ENCODE data around the gene NUP188.

- no peak for TF ChIP-seq PATZ1 (CRISPR knock-in tag; IDR thresholded peaks at IDR 0.05; ENCODE audit: borderline replicate concordance)
- TF ChIP-seq TOX (CRISPR knock-in tag; IDR thresholded peaks at IDR 0.05; ENCODE audit: borderline replicate concordance) = no peak
- TF ChIP-seq ZFP3 (CRISPR knock-in tag; IDR thresholded peaks at IDR 0.05) = no peak
- TF ChIP-seq TCF4 (CRISPR knock-in tag; IDR thresholded peaks at IDR 0.05; ENCODE audit: borderline replicate concordance) = no peak
- TF ChIP-seq CSRNP3 (CRISPR knock-in tag; IDR thresholded peaks at IDR 0.05) = no peak
- TF ChIP-seq CREB5 (CRISPR knock-in tag; IDR thresholded peaks at IDR 0.05; ENCODE audit: low read depth) = no peak
- TF ChIP-seq ZFP30 (CRISPR knock-in tag; IDR thresholded peaks at IDR 0.05) = no peak
Observed at GRCh38 chr9:129053020-129053419, 105.5 kb downstream of the NUP188 start.

All from SK-N-SH treated with all-trans-retinoic acid at 6 μM for 48 hours (cell line).